ENCODE measurements around the gene RSAD1. TPM values are rescaled to one million over a fixed set of nuclear protein-coding genes. Genes with fewer than 3 reads are reported as not detected.

Gene RSAD1
- polyA plus RNA-seq, 1 of the 3 experiments (the other 2 are of a cell fraction), result 44.7 TPM

DNA sequence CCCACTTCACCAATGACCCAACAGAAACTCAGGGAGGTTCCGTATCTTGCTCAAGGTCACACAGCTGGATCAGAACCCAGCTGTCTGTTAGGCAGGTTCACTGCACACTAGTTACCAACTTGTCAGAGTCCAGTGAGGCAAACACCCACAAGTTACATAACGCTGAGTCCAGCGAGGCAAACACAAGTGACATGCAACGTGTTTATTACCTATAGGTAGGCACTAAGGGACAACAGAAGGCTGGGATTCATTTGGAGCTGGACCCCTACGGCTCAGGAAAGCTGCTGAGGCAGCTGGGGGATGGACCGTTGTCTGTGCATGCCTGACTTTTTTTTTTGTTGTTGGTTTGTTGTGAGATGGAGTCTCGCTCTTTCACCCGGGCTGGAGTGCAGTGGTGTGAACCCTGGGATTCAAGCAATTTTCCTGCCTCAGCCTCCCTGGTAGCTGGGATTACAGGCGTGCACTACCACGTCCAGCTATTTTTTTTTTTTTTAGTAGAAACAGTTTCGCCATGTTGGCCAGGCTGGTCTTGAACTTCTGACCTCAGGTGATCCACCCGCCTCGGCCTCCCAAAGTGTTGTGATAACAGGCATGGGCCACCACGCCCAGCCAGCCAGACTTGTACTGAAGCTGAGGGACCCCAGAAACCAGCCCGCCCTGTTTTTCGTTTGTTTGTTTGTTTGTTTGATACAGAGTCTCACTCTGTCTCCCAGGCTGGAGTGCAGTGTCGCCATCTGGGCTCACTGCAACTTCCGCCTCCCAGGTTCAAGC lies 1.9 kb upstream of the RSAD1 start:
- Histone ChIP-seq H3K9me3 (no peaks in the 10 kb centered on the region), H3K4me3 (ENCODE audit: low read depth in 2 of 2, low read length in 1 of 2) (no peak overlapping the region), H3K9ac (no peak overlapping the region), H3K79me2 (ENCODE audit: insufficient read depth) (peaks cover 16% of the 10 kb centered on the region), H3K4me1 (ENCODE audit: control insufficient read depth in 1 of 2, insufficient read depth in 2 of 2, low read depth in 1 of 2, low read length in 1 of 2) (peaks cover 7 to 17% of the 10 kb centered on the region in 2 experiments; a peak in 2 of 4 replicates), H3K9me2 (no peaks in the 10 kb centered on the region), H4K20me1 (ENCODE audit: insufficient read depth) (no peaks in the 10 kb centered on the region), H3K36me3 (replicated peaks in 1 of 2; ENCODE audit: control insufficient read depth in 1 of 2, insufficient read depth in 2 of 2, low read length in 1 of 2) (peaks cover 0 to 13% of the 10 kb centered on the region in 2 experiments), H3K4me2 (no peak overlapping the region), H3K27ac (ENCODE audit: low read depth in 2 of 2, low read length in 1 of 2) (no peak overlapping the region), H3K27me3 (ENCODE audit: insufficient read depth) (no peaks in the 10 kb centered on the region), H3F3A (replicated peaks; ENCODE audit: insufficient read depth) (peaks cover 14% of the 10 kb centered on the region), H2AFZ (ENCODE audit: low read depth) (no peak overlapping the region)
- ChIA-PET POLR2A (no interaction called here), CTCF (interaction anchor here (1.3 to 5.9 kb wide), 6 partner anchors 8 to 115 kb away, joined by 3 to 85 read pairs (median 21); partner anchors contain the start of genes CHAD and LRRC59)
- 91% methylated on average over 18 of the region's 18 CpGs for WGBS (ENCODE audit: low lambda C conversion rate)
- no peak for TF ChIP-seq POLR2AphosphoS5 (IDR thresholded peaks at IDR 0.05; ENCODE audit: low read depth, low read length)
- no peak for DNase-seq

DNA sequence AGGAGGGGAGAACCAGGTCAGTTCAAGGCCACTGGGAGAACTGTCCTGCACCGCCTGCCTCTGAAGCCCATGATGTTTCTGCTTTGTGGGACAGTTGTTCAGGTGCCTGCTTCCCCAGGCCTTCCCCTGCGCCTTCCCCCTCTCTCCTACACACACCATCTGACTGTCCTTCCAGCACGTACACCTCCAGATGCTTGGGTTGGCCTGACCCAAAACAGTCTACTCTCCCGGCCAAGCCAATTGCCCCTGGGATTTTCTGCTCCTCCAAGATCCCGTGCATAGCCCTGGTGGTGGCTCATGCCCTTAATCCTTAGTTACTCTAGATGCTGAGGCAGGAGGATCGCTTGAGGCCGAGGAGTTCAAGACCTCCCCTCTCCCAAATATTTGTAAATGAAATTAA lies 684 bp upstream of the RSAD1 start:
- TF ChIP-seq TEAD4 (IDR thresholded peaks at IDR 0.05; ENCODE audit: borderline replicate concordance, insufficient read depth) (no peak), ELF1 (IDR thresholded peaks at IDR 0.05) (no peak), EZH2phosphoT487 (IDR thresholded peaks at IDR 0.05; ENCODE audit: borderline replicate concordance, low read depth) (no peak)
- Histone ChIP-seq H3K4me1 (ENCODE audit: control insufficient read depth in 1 of 2, insufficient read depth in 2 of 2, low read depth in 1 of 2, low read length in 1 of 2) (peaks cover 10 to 17% of the 10 kb centered on the region in 2 experiments; a peak in 2 of 4 replicates), H3K9me2 (no peaks in the 10 kb centered on the region), H2AFZ (ENCODE audit: low read depth) (peak overlapping the region; percentile 97), H3K9ac (peak overlapping the region; percentile 81; the same call in 1 of the 2 replicates), H3K27me3 (ENCODE audit: insufficient read depth) (no peaks in the 10 kb centered on the region), H3K4me2 (peak overlapping the region; percentile 92), H4K20me1 (ENCODE audit: insufficient read depth) (no peaks in the 10 kb centered on the region), H3K9me3 (no peaks in the 10 kb centered on the region), H3K27ac (ENCODE audit: low read depth in 2 of 2, low read length in 1 of 2) (peak overlapping the region; percentile 79 to 88), H3F3A (replicated peaks; ENCODE audit: insufficient read depth) (peaks cover 14% of the 10 kb centered on the region), H3K36me3 (replicated peaks in 1 of 2; ENCODE audit: control insufficient read depth in 1 of 2, insufficient read depth in 2 of 2, low read length in 1 of 2) (peaks cover 0 to 21% of the 10 kb centered on the region in 2 experiments), H3K4me3 (ENCODE audit: low read depth in 2 of 2, low read length in 1 of 2) (peak overlapping the region; percentile 80 to 90), H3K79me2 (ENCODE audit: insufficient read depth) (peaks cover 16% of the 10 kb centered on the region)
- POLR2A ChIA-PET, result no interaction called here
- CTCF ChIA-PET, result interaction anchor here (0.6 to 5.9 kb wide), 31 partner anchors 9 to 366 kb away, joined by 3 to 85 read pairs (median 9); partner anchors contain the start of genes ACSF2, CHAD, COL1A1 and LRRC59
- DNase-seq, result no peak
- WGBS (ENCODE audit: low lambda C conversion rate), result 94% methylated on average over 7 of the region's 7 CpGs

DNA sequence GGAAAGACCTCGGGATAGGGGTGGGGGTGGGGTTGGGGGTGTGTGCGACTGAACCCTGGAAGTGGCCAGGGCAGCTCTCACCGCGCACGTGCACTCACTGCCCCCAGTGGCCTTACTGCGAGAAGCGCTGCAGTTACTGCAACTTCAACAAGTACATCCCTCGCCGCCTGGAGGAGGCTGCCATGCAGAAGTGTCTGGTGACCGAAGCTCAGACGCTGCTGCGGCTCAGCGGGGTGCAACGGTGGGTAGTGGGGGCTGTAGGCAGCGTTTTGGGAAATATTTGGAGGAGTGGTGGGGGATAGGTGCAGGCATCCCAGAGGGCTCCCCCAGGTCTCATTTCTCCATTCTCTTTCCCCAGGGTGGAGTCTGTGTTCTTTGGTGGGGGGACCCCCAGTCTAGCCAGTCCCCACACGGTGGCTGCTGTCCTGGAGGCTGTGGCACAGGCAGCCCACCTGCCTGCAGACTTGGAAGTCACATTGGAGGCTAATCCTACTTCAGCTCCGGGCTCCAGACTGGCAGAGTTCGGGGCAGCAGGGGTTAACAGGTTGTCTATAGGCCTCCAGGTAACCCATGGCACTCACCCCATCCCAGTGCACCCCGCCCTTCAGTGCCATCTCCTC lies 972 bp downstream of the RSAD1 start:
- Histone ChIP-seq H3K4me1 (ENCODE audit: control insufficient read depth in 1 of 2, insufficient read depth in 2 of 2, low read depth in 1 of 2, low read length in 1 of 2) (peaks cover 10 to 17% of the 10 kb centered on the region in 2 experiments; a peak in 2 of 4 replicates), H3K4me2 (peak overlapping the region; percentile 92), H2AFZ (ENCODE audit: low read depth) (peak overlapping the region; percentile 87; the same call in 1 of the 2 replicates), H3K36me3 (replicated peaks in 1 of 2; ENCODE audit: control insufficient read depth in 1 of 2, insufficient read depth in 2 of 2, low read length in 1 of 2) (peaks cover 12 to 38% of the 10 kb centered on the region in 2 experiments), H3K9me2 (no peaks in the 10 kb centered on the region), H3K9me3 (no peaks in the 10 kb centered on the region), H3K4me3 (ENCODE audit: low read depth in 2 of 2, low read length in 1 of 2) (peak overlapping the region; percentile 80 to 90), H4K20me1 (ENCODE audit: insufficient read depth) (no peaks in the 10 kb centered on the region), H3K27ac (ENCODE audit: low read depth in 2 of 2, low read length in 1 of 2) (peak overlapping the region; percentile 79 to 88; a peak in 3 of 4 replicates), H3K79me2 (ENCODE audit: insufficient read depth) (peaks cover 16% of the 10 kb centered on the region), H3K9ac (peak overlapping the region; percentile 81; the same call in 1 of the 2 replicates), H3K27me3 (ENCODE audit: insufficient read depth) (no peaks in the 10 kb centered on the region), H3F3A (replicated peaks; ENCODE audit: insufficient read depth) (peaks cover 14% of the 10 kb centered on the region)
- ChIA-PET POLR2A (interaction anchor here (0.5 to 1.4 kb wide), 5 partner anchors 51 to 776 kb away, joined by 3 to 10 read pairs (median 4); partner anchors contain the start of gene LRRC59), CTCF (interaction anchor here (0.6 to 5.9 kb wide), 85 partner anchors 9 to 751 kb away, joined by 3 to 85 read pairs (median 5); partner anchors contain the start of genes ACSF2, CHAD, COL1A1 and EPN3)
- WGBS (ENCODE audit: low lambda C conversion rate), result 13% methylated on average over 19 of the region's 19 CpGs
- peak; percentile 95 for DNase-seq
- TF ChIP-seq GATA2 (CRISPR knock-in tag; IDR thresholded peaks at IDR 0.05), result no peak
- 0 out of 2 replicates have a peak, but pooled peaks have one; percentile 43 for TF ChIP-seq FOXJ3 (CRISPR knock-in tag; IDR thresholded peaks at IDR 0.05)
- peak; percentile 62 for TF ChIP-seq RAD21 (IDR thresholded peaks at IDR 0.05; ENCODE audit: low read length)
- TF ChIP-seq JUND (IDR thresholded peaks at IDR 0.05), result no peak
- TF ChIP-seq, protein P1, sequence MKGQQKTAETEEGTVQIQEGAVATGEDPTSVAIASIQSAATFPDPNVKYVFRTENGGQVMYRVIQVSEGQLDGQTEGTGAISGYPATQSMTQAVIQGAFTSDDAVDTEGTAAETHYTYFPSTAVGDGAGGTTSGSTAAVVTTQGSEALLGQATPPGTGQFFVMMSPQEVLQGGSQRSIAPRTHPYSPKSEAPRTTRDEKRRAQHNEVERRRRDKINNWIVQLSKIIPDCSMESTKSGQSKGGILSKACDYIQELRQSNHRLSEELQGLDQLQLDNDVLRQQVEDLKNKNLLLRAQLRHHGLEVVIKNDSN (IDR thresholded peaks at IDR 0.05; ENCODE audit: borderline replicate concordance, low read depth), result no peak
- TF ChIP-seq, protein P2, sequence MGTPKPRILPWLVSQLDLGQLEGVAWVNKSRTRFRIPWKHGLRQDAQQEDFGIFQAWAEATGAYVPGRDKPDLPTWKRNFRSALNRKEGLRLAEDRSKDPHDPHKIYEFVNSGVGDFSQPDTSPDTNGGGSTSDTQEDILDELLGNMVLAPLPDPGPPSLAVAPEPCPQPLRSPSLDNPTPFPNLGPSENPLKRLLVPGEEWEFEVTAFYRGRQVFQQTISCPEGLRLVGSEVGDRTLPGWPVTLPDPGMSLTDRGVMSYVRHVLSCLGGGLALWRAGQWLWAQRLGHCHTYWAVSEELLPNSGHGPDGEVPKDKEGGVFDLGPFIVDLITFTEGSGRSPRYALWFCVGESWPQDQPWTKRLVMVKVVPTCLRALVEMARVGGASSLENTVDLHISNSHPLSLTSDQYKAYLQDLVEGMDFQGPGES (IDR thresholded peaks at IDR 0.05; ENCODE audit: low read depth, low read length), result no peak
- TF ChIP-seq, protein P3, sequence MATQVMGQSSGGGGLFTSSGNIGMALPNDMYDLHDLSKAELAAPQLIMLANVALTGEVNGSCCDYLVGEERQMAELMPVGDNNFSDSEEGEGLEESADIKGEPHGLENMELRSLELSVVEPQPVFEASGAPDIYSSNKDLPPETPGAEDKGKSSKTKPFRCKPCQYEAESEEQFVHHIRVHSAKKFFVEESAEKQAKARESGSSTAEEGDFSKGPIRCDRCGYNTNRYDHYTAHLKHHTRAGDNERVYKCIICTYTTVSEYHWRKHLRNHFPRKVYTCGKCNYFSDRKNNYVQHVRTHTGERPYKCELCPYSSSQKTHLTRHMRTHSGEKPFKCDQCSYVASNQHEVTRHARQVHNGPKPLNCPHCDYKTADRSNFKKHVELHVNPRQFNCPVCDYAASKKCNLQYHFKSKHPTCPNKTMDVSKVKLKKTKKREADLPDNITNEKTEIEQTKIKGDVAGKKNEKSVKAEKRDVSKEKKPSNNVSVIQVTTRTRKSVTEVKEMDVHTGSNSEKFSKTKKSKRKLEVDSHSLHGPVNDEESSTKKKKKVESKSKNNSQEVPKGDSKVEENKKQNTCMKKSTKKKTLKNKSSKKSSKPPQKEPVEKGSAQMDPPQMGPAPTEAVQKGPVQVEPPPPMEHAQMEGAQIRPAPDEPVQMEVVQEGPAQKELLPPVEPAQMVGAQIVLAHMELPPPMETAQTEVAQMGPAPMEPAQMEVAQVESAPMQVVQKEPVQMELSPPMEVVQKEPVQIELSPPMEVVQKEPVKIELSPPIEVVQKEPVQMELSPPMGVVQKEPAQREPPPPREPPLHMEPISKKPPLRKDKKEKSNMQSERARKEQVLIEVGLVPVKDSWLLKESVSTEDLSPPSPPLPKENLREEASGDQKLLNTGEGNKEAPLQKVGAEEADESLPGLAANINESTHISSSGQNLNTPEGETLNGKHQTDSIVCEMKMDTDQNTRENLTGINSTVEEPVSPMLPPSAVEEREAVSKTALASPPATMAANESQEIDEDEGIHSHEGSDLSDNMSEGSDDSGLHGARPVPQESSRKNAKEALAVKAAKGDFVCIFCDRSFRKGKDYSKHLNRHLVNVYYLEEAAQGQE (IDR thresholded peaks at IDR 0.05; ENCODE audit: low read depth, low read length), result no peak
- TF ChIP-seq CHD2 (IDR thresholded peaks at IDR 0.05; ENCODE audit: low read length, partially characterized antibody), result peak; percentile 76
- no peak for TF ChIP-seq EZH2phosphoT487 (IDR thresholded peaks at IDR 0.05; ENCODE audit: borderline replicate concordance, low read depth)
- no peak for TF ChIP-seq RFX5 (IDR thresholded peaks at IDR 0.05; ENCODE audit: low read length)

All from SK-N-SH (cell line).